ENCODE results near the gene TEX12. TPM values are rescaled to one million over a fixed set of nuclear protein-coding genes. Genes with fewer than 3 reads are reported as not detected.

The TEX12 gene
- total and polyA plus RNA-seq, 7 donors: 0.28 to 0.48 (median 0.34) TPM; not detected in 3

DNA sequence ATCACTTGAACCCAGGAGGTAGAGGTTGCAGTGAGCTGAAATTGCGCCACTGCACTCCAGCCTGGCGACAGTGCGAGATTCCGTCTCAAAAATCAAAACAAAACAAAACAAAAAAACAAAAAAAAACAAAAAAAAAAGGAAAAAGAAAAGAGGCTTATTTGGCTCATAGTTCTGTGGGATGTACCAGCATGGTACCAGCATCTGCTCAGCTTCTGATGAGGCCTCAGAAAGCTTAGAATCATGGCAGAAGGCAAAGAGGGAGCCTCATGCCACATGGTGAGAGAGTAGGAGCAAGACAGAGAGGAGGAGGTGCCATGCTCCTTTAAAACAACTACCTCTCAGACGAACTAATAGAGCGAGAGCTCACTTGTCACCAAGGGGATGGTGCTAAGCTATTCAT lies 48.4 kb downstream of the TEX12 start:
- TF ChIP-seq CTCF (IDR thresholded peaks at IDR 0.05): no peak

DNA sequence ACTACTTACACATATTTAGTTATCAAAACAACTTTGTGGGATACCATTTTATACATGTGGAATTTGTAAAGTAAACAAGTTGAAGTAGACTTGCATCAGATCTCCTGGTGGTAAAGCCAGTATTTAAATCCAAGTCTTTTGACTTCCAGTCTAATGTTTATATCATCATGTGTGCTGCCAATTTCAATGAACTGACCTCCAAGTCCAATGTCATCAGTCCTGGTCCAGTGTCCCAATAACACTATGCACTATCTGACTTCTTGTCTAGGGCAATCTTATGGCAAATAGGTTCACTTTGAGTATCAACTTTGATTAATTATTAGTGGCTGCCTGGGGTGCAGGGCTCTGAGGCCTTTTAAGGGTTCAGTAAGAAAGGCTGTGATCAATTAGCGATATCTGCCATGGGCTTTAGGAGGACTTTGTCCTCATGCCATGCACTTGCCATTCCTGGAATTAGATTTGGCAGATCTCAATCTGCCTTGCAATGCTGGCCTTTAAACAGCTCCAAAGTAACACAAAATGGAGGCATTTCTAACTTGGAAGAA lies 49.5 kb downstream of the TEX12 start:
- TF ChIP-seq CTCF (IDR thresholded peaks at IDR 0.05): no peak
- intact Hi-C loops (cut with DNase I): loop anchor here in 1 of 2 donors (2.0 to 10.0 kb wide), 2 partner anchors 16 to 338 kb away; no protein-coding TSS in a partner anchor
- no peaks in the 10 kb centered on the region for H3K4me1 ChIP-seq
- ATAC-seq: no peak
- no peaks in the 10 kb centered on the region for H3K9me3 ChIP-seq
- H3K27me3 ChIP-seq (ENCODE audit: insufficient read depth in 3 of 3, low read length in 2 of 3): no peaks in the 10 kb centered on the region
- H3K4me3 ChIP-seq: no peak overlapping the region
- 96 to 100% (median 100%) methylated on average over 1 of the region's 1 CpG for WGBS, 3 donors
- no peak for DNase-seq
- H3K27ac ChIP-seq: no peak overlapping the region
- H3K36me3 ChIP-seq (ENCODE audit: insufficient read depth in 1 of 2, low read depth in 1 of 2): peaks cover 0 to 57% of the 10 kb centered on the region in 2 donors

More for the DNA sequence above, 48.4 kb downstream of the TEX12 start:
- ATAC-seq (no peak), DNase-seq (no peak)
- H3K27ac ChIP-seq: no peak overlapping the region
- no peak overlapping the region for H3K4me3 ChIP-seq
- H3K27me3 ChIP-seq (ENCODE audit: insufficient read depth in 3 of 3, low read length in 2 of 3): no peaks in the 10 kb centered on the region
- intact Hi-C loops (cut with DNase I): loop anchor here in 1 of 2 donors (2.0 to 10.0 kb wide), 2 partner anchors 17 to 339 kb away; no protein-coding TSS in a partner anchor
- H3K36me3 ChIP-seq (ENCODE audit: insufficient read depth in 1 of 2, low read depth in 1 of 2): peaks cover 0 to 55% of the 10 kb centered on the region in 2 donors
- WGBS, 3 donors: 85 to 88% (median 85%) methylated on average over 6 of the region's 6 CpGs
- H3K4me1 ChIP-seq: no peaks in the 10 kb centered on the region
- H3K9me3 ChIP-seq: no peaks in the 10 kb centered on the region

DNA sequence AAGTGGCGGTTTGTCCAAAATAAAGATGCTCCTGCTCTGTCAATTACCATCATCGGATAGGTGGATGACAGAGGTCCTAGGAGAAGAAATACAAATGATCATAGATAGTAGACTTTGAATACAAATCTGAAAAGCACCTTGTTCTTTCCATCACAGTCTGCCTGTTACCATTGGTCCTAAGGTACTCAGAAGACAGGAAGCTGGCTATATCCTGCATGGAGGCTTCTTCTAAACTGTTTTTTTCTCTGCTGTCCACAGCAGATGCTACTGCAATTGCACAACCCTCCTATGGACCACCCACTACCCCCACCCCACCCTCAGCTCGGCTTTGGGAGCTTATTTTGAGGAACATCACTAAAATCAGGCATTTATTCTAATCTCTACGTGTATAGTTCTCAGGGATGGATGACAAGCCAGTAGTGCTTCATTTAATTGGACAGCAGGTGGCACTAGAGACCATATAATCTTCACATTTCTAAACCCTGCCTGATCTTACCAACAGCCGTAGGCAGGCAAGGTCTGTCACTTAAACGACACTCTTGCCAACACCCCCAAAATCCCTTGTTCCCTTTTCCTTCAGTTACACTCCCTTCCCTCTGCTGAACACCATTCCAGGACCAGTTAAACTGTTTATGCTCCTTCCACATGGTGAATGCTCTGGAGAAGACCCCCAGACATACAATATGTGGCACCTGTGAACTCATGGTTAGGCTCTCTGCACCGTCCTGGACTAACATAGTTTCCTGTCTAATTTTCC lies 52.5 kb downstream of the TEX12 start:
- no peak overlapping the region for H3K4me3 ChIP-seq
- no peaks in the 10 kb centered on the region for H3K9me3 ChIP-seq
- peaks cover 0 to 53% of the 10 kb centered on the region in 2 donors for H3K36me3 ChIP-seq (ENCODE audit: insufficient read depth in 1 of 2, low read depth in 1 of 2)
- TF ChIP-seq CTCF (IDR thresholded peaks at IDR 0.05): peak; percentile 76
- no peaks in the 10 kb centered on the region for H3K4me1 ChIP-seq
- no peak for DNase-seq
- no peak overlapping the region for H3K27ac ChIP-seq
- 34 to 38% (median 34%) methylated on average over 7 of the region's 7 CpGs for WGBS, 3 donors
- intact Hi-C loops (cut with DNase I): loop anchor here (1.0 to 10.0 kb wide), 6 partner anchors 61 to 1075 kb away; no protein-coding TSS in a partner anchor
- no peaks in the 10 kb centered on the region for H3K27me3 ChIP-seq (ENCODE audit: insufficient read depth in 3 of 3, low read length in 2 of 3)
- ATAC-seq: peak; percentile 93 to 98 (median 96)

DNA sequence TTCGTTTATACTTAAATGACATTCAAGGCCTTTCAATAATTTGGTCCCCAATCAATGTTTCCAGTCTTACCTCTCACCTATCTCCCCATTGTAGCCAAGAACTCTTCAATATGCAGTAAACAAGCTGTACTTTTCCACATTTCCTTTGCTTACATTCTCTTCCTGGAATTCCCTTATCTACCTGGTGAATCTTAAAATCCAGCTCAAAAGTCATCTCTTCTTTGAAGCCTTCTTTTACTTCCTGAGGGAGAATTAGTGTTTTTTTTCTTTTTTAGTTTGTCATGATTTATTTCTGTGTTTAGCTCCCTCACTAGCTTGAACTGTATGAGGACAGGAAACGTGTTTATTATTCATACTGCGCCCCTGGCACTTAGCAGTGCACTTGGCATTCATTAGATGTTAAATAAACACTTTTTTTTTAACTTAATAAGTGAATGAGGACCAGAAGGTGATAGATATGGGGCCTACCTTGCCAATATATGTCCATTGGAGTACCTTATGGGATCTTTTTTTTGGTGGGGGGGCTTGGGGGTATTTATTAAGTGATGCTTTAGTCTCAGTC lies 54.2 kb downstream of the TEX12 start:
- H3K27me3 ChIP-seq (ENCODE audit: insufficient read depth in 3 of 3, low read length in 2 of 3): no peaks in the 10 kb centered on the region
- intact Hi-C loops (cut with DNase I): loop anchor here (5.0 to 10.0 kb wide), 3 partner anchors 331 to 1073 kb away; no protein-coding TSS in a partner anchor
- no peaks in the 10 kb centered on the region for H3K9me3 ChIP-seq
- H3K4me3 ChIP-seq: no peak overlapping the region
- no peak overlapping the region for H3K27ac ChIP-seq
- peaks cover 0 to 38% of the 10 kb centered on the region in 2 donors for H3K36me3 ChIP-seq (ENCODE audit: insufficient read depth in 1 of 2, low read depth in 1 of 2)
- no peak for TF ChIP-seq CTCF (IDR thresholded peaks at IDR 0.05)
- DNase-seq (no peak), ATAC-seq (no peak)
- no peaks in the 10 kb centered on the region for H3K4me1 ChIP-seq
- 75 to 83% (median 76%) methylated on average over 3 of the region's 3 CpGs for WGBS, 3 donors

Other genes starting within 250 kb of the TEX12 start
- gene C11orf52, start 248.5 kb upstream of the TEX12 start, total RNA-seq: 10 to 100 TPM in 1 of 4 donors, 1 to 10 TPM in 3; 6.2 to 12.3 (median 8.3) TPM
- 10 to 100 TPM in 1 of 3 donors, 1 to 10 TPM in 2; 1.0 to 24.5 (median 4.4) TPM for gene C11orf52, start 248.5 kb upstream of the TEX12 start, polyA plus RNA-seq
- gene DIXDC1, start 230.0 kb upstream of the TEX12 start, total RNA-seq: 10 to 100 TPM in 2 of 4 donors, 1 to 10 TPM in 2; 4.5 to 12.9 (median 9.6) TPM
- gene DIXDC1, start 230.0 kb upstream of the TEX12 start, polyA plus RNA-seq: 1 to 10 TPM; 1.4 to 4.9 (median 2.6) TPM
- gene DLAT, start 142.0 kb upstream of the TEX12 start, total RNA-seq: 100 to 1,000 TPM in 1 of 4 donors, 10 to 100 TPM in 3; 61.2 to 167 (median 87.7) TPM
- gene DLAT, start 142.0 kb upstream of the TEX12 start, polyA plus RNA-seq: 10 to 100 TPM; 49.8 to 96.8 (median 56.7) TPM
- gene PIH1D2, start 93.4 kb upstream of the TEX12 start, total RNA-seq: 1 to 10 TPM in 2 of 4 donors, under 1 TPM in 2; 0.49 to 1.3 (median 0.97) TPM
- gene PIH1D2, start 93.4 kb upstream of the TEX12 start, polyA plus RNA-seq: 1 to 10 TPM; 1.2 to 3.0 (median 1.8) TPM
- 10 to 100 TPM in 2 of 4 donors, 1 to 10 TPM in 2; 9.3 to 13.8 (median 10.8) TPM for gene NKAPD1, start 93.1 kb upstream of the TEX12 start, total RNA-seq
- gene NKAPD1, start 93.1 kb upstream of the TEX12 start, polyA plus RNA-seq: 10 to 100 TPM in 1 of 3 donors, 1 to 10 TPM in 2; 8.5 to 21.6 (median 9.0) TPM
- 100 to 1,000 TPM in 1 of 4 donors, 10 to 100 TPM in 3; 86.6 to 105 (median 90.6) TPM for gene TIMM8B, start 80.6 kb upstream of the TEX12 start, total RNA-seq
- 100 to 1,000 TPM in 2 of 3 donors, 10 to 100 TPM in 1; 84.3 to 152 (median 120) TPM for gene TIMM8B, start 80.6 kb upstream of the TEX12 start, polyA plus RNA-seq
- 100 to 1,000 TPM; 168 to 264 (median 192) TPM for gene SDHD, start 80.5 kb upstream of the TEX12 start, total RNA-seq
- gene SDHD, start 80.5 kb upstream of the TEX12 start, polyA plus RNA-seq: 100 to 1,000 TPM; 219 to 256 (median 234) TPM
- gene IL18, start 3.3 kb upstream of the TEX12 start, total RNA-seq: 10 to 100 TPM in 2 of 4 donors, 1 to 10 TPM in 2; 3.0 to 66.4 (median 10.4) TPM
- 10 to 100 TPM in 1 of 3 donors, 1 to 10 TPM in 1, under 1 TPM in 1; 0.86 to 13.0 (median 1.2) TPM for gene IL18, start 3.3 kb upstream of the TEX12 start, polyA plus RNA-seq
- gene BCO2, start 8.1 kb downstream of the TEX12 start, total RNA-seq: 10 to 100 TPM in 2 of 4 donors, 1 to 10 TPM in 2; 4.7 to 42.4 (median 19.2) TPM
- 1 to 10 TPM; 3.5 to 5.7 (median 5.2) TPM for gene BCO2, start 8.1 kb downstream of the TEX12 start, polyA plus RNA-seq
- 10 to 100 TPM; 26.5 to 47.8 (median 43.7) TPM for gene PTS, start 59.1 kb downstream of the TEX12 start, total RNA-seq
- 10 to 100 TPM; 59.0 to 83.6 (median 71.6) TPM for gene PTS, start 59.1 kb downstream of the TEX12 start, polyA plus RNA-seq
- not detected for gene PLET1, start 93.5 kb downstream of the TEX12 start, total RNA-seq
- gene PLET1, start 93.5 kb downstream of the TEX12 start, polyA plus RNA-seq: not detected

Measured in psoas muscle (tissue), 8 donors.